KG1 (cell line): ENCODE data around the gene TBC1D24.

ENCODE experiments used
- DNase-seq: peaks from one replicate; lab custom pipeline; 2025; lab: John Stamatoyannopoulos, UW

TBC1D24 gene

DNA sequence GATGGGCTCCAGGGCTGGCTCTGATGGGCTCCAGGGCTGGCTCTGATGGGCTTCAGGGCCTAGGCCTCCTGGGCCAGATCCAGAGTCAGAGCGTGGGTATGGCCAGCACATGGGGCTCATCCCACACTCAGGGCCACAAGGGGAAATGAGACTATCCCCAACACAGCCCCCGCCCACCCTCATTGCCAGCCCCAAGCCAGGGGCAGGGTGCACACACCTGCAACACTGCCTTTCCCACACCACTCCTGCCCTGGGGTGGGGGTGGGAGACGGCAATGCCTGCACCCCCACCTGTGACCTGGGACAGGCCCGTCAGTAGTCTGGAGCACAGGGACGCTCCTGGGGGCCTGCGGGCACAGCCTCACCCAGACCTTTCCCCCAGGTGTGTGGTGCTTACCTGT lies 24.5 kb downstream of the TBC1D24 start:
- no peak for DNase-seq

DNA sequence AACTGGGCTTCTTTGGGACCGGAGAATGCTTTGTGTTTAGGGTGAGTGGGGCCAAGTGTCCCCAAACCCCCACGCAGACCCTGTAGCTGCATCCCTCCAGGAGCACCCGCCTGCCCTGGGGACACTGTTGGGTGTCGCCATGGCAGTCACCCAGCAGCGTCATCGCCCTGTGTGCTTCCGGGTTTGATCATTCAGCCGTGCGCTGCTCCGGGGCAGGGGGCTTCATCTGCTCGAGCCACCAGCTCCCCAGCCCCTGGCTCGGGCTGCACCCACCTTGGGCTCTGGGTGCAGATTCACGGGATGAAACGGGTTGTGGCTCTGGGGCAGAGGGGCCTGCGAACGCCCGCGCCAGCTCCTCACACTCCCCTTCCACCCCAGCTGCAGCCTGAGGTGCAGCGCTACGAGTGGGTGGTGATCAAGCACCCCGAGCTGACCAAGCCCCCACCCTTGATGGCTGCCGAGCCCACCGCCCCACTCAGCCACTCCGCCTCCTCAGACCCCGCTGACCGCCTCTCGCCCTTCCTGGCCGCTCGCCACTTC lies 25.0 kb downstream of the TBC1D24 start:
- DNase-seq: no peak

DNA sequence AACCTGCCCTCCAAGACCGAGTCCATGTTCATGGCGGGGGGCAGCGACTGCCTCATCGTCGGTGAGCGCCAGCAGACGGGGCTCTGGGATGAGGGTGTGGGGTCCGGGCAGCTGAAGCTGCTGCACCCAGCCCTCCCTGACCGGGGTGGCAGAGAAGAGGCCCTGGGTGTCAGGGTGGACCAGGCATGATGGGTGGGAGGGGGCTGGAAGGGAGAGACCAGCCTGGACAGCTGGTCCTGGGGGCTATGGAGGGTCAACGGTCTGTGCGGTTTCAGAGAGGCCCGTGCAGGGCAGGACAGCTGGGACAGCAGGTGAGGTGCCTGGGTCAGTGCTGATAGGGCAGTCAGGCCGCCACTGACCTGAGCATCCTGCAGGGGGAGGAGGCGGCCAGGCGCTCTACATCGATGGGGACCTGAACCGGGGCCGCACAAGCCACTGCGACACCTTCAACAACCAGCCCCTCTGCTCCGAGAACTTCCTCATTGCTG lies 25.5 kb downstream of the TBC1D24 start:
- no peak for DNase-seq

DNA sequence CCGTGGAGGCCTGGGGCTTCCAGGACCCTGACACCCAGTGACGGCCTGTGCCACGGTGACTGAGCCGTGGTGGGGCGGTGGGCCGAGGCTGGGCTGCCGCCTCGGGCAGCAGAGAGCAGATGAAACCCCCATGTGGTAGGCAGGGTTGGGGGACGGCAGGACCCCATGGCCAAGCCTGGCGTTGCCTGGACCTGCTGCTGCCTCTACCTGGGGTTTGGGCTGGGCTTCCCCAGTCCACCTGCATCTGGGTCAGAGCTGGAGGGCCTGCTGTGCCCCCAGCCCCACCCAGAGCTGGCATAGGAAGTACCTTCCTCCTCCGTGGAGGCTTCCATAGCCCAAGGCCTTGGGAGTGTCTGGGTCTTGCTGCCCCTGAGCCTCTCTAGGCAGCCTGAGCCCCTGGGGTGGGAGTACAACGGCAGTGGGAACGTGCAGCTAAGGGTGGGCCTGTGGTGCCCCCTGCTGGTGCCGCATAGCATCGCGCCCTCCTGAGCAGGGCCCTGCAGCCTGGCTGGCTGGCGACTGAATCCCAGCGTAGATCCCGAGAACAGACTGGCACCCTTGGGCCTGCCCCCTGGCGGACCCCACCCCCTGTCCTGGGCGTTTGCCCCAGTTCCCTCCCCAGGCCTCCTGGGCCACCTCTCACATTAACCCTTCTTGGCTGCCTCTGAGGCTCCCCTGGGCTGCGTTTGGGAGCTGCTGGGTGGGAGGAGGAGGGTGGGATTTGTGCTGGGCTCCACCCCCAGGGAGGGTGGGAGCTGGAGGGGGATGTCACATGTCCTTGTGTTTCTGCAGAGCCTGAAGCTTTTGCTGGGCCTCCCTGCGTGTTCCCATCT lies 26.2 kb downstream of the TBC1D24 start:
- peak; percentile 51 for DNase-seq

DNA sequence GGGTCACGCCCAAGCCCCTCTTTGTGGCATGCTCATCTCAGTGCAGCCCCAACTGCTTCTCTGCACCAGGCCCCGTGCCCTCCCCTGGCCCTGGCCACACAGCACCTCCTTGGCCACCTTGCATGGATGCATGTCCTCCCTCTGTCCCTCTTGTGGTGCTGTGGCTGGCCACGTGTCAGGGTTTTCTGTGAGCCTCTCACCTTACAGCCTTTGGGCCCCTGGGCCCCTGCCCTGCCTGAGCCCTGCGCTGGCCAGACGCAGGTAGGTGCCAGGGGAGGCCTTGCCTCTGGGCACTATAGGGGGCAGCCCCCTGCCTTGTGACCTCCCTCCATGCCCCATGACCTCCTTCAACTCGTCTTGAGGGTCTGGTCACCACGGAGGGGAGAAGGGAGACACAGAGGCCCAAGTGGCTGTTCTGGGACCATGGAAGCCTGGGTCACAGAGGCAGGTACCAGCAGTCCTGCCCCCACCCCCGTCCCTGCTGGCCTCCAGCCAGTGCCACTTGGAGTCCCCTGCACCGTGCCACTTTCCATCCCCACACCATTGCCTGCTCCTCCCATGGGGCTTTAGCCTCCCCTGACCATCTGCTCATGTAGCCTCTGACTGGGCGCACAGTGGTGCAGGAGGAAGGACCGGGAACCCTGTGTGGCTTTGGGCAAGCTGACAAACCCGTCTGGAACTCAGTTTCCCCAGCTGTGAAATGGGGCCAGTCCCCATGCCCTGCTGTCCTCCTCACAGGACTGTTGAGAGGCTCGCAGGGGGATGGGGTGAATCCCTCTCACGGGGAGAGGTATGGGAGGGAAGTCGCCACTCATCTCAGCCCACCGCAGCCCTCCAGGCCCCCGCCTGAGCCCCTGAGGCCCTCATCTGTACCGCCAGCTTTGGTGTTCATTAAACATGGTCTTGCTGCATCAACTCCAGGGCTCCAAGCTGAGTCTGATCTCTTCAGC lies 27.3 kb downstream of the TBC1D24 start:
- DNase-seq: no peak

DNA sequence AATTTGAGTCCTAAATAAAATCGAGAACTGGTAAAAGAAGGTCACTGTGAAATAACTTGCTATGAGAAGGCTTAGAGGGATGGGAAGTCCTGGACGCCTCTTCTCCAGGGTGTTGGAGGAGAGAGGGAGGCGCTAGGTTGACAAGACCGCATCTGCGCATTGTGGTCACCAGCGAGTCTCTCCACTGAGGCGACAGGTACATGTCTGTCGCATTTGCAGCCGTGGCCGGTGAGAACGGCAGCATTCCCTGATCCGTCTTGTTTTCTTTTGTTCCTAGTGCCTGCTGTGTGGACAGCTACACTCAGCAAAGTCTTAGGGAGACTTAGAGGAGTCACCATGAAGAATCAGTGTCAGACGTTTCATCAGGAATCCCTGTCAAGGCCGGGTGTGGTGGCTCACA lies 30.8 kb downstream of the TBC1D24 start:
- no peak for DNase-seq

DNA sequence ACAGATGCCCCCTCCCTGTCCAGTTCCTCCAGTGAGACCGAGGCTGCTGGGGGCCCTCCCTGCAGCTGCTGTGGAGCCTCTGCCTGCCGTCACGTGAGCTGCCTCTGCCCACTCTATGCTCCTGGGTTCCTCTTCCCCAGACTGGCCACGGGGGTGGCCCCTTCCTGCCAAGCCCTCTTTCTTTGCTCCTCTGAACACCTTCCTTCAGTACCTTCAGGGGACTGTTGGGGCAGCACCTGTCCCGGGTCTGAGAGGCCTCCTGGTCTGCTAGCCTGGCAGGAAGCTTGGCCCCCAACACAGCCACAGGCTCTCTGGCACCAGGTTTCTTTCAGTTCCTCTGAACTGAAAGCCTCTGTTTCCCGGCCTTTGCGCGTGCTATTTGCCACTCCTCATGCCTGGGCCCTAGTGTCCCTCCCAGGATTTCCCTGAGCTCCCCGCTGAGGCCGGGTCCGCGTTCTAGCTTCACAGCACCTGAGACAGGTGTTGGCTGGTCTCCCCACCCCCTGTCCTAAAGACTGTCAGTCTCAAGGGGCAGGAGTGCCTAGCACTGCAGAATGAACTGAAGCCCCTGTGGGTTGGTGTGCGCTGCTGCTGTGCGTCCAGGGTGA lies 32.2 kb downstream of the TBC1D24 start:
- peak; percentile 32 for DNase-seq

DNA sequence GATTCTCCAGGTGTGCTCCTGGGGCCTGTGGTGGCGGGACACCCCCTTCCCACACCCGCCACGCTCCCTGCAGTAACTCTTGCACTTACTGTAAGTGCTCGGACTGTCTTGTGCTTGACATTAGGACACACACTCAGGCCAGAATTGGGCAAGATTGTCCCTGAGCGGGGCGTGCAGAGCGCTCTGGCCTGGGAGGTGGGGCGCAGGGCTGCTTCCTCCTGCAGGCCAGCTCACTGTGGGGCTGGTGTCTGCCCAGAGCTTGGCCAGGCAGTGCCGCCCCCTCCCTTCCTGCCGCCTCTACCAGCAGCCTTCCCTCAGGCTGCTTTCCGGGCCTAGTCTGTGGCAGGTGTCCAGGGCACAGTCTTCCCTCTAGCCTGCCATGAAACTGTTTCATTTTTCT lies 32.7 kb downstream of the TBC1D24 start:
- DNase-seq: no peak

DNA sequence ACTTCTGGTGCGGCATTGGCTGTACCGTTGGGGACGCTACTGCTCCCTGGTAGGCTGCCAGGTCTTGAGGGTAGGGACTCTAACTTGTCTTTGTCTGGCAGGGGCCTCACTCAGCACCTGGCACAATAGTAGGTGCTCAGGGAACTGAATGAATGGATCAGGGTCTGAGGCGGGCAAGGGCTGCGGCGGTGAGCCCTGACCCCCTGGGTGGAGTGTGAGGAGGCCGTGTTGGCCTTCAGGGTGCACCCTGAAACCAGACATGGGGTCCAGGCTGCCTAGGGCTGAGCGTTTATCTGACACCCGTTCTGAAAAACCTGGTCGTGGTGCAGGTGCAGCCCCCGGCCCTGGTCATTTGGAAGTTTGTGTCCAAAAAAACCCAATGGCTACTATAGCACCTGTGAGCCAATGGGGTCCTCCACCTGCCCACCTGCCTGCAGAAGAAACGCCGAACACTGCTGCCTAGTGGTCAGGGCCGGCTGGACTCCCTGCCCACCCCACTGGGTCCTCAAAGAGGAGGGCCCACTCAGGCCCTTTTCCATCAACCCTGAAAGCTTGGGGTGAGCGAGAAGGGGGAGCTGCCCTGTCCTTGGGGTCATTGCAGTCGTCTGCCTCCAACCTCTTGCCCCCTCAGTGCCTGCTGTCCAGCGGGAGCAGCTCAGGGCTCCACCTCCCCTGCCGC lies 33.9 kb downstream of the TBC1D24 start:
- DNase-seq: no peak

DNA sequence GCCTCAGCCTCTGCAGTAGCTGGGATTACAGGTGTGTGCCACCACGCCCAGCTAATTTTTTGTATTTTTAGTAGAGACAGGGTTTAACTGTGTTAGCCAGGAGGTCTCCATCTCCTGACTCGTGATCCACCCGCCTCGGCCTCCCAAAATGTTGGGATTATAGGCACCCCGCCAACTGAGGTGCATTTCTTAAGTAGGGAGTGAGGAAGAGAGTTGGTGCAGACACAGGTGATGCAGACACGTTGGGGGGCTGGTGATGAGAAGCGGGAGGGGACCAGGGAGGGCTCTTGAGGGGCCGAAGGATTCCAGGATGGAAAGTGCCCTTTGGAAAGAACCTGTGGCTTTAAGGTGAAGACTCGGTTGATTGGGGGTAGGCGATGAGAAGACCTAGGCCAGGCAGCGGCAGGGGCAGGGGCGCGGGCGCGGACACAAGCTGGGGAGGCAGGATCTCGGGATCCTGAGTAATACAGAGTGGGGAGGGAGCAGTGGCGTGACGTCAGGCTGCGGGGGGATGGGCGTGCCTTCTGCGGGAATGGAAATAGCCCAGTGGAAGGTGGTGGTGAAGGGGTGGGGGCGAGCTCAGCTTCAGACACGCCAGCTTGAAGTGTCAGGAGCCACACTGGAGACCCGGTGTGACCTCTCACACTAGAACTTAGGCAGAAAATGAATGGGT lies 36.3 kb downstream of the TBC1D24 start:
- DNase-seq: no peak

DNA sequence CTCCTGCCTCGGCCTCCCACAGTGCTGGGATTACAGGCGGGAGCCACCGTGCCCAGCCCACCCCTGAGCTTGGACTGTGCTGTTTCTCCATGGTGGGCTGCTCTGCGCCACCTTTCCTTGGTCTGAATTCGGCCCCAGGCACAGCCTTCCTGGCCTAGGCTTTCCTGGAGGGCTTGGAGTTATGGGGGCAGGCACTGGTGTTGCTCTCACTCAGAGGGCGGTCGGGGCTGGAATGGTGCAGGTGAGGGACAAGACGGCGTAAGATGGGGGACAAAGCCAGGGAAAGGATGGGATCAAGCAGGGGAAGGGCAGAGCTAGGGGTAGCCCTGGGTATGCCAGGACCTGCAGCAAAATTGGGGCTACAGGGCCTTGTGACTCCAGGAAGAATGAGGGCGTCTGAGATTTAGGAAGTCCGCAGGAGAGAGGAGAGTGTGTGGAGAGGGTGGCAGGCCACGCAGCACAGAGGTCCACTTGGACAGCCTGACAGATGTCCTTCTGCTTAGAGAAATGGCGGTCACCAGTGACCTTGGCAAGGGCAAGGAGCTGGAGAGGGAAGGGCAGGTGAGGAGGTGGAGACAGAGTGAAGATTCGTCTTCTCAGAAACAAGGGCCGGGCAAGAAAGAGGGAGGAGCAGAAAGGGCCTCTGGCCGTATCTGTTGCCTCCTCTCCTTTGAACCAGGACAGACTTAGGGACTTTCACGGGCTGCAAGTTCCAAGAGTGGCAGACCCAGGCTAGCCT lies 37.2 kb downstream of the TBC1D24 start:
- DNase-seq: no peak

DNA sequence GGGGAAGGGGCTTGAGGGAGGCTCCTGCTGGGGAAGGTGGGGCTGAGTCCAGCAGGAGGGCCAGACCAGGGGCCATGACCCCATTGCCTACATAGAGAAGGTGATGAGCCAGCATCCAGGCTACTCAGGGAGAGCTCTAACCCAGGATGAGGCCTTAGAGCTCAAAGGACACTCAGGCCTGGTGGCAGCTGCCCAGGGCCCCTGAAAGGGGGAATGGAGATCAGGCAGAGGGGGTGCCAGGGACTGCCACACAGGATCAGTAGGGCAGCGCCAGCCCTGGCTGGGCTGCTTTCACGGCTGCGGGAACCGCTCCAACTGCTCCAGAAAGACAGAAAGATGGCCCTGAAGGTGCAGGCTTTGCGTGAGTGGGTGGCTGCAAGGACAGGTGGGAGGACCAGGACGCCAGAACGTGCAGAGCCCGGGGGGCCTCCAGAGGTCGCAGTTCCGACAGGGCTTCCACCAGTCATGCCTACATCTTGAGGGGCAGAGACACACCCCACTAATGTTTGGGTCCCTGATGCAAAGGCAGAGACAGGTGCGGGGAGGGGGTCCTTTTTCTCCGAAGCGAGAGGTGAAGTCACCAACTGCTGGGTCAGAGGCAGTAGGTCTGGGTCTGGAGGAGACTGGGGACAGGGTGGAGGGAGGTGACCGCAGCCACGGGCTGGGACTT lies 37.9 kb downstream of the TBC1D24 start:
- no peak for DNase-seq

DNA sequence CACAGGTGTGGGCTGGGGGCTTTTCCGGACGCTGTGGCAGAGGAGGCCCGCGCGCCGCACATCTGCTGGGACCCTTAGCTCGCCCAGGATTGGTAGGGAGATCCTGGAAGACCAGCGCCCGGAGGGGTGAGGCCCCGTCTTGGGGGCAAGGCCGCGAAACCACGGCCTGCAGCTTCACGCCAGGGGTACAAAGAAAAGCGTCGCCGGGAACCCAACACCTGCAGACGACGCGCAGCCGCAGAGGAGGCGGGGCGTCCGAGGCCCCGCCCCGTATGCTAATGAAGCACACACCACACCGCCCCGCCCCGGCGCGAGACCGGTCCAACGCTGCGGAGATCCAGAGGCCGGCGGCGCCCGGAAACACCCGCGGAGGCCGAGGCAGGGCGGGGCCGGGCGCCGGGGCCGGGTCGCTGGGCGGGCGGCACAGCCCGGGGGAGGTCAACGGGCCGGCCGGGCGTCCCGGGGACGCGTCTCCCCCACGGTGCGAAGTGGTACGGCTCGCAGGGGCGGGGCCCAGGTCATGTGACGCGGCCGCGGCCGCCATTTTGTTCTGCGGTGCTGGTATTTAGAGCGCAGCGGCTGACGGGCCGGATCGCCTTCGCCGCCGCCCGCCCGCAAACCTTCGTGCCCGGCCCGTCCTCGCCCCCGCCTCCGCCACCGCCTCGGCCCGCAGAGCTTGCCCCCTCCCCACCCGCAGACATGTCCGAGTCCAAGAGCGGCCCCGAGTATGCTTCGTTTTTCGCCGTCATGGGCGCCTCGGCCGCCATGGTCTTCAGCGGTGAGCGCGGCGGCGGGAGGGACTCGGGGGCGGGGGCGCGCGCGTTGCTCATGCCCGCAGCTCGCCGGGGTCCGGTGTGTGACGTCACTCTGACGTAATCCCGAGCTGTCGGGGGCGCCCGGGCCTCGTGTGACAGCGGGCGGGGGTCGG lies 38.7 kb downstream of the TBC1D24 start, which contains the start of gene ATP6V0C:
Gene ATP6V0C (plus strand): TSS at position 548 of the 928 bp plus-strand sequence. CDS start 152 bp downstream, at position 700.
- peak; percentile 91 for DNase-seq

DNA sequence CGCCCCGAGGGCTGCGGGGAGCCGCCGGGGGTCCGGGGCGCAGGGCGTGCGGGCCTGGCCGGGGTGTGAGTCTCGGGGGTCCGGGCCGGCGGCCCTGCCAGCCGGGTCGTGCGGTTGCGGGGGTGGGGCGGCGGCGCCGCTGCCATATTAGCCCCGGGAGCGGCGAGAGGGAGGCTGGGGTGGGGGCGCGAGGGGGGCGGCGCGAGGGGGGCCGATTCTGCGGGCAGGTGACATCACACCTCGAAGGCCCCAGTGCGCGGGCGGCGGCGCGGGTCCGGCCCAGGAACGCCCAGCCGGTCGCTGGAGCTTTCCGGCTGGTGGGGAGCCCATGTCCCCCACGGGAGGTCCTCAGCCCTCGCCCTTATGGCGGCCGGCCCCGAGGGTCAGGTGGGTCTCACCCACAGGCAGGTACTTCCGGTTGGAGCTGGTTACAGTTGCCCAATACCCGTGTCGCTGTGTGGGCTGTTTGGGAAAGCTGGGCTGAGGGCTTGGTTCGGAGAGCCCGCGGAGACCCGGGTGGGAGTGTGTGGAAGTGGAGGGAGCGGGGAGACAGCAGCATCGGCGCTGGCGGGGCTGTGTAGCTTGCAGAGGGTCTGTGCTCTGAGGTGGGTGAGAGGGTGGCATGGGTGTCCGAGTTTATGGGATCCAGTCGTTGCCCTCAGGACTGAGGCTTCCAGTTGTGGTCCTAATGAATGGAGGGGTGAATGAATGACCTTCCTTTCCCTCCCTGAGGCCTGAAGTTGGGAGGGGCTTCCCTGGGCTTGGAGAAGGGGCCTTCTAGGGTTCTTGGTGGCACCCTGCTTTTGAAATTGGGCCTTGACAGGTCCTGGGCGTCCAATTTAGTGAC lies 39.6 kb downstream of the TBC1D24 start:
- DNase-seq: no peak

DNA sequence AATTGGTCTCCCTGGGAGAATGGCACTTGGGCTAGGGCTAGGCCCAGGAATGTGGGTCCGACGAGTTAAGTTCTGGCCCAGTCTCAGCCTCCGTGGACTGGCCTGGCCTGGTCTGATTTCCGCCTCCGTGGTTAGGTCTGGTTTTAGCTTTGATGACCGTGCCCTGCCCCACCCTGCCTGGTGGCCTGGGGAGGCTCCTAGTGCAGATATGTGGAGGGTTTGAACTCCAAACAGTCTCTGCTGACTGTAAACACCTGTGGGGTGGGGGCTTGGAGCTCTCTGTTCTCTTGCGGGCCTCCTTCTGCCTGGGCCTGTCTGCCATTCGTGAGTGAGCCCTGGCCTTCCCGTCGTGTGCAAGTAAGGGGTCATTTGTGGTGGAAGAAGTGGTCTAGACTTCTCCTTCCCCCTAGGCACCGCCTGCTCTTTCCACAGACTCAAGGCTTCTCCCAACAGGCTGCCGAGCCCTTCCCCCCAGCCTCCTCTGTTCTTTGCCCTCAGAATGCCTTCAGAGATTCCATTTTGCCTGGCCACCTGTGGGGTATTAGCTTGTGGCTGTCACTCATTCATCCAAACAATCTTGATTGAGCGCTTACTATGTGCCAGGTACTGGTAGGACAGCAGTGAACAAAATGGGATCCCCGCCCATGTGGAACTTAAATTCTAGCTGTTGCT lies 40.4 kb downstream of the TBC1D24 start:
- DNase-seq: no peak

DNA sequence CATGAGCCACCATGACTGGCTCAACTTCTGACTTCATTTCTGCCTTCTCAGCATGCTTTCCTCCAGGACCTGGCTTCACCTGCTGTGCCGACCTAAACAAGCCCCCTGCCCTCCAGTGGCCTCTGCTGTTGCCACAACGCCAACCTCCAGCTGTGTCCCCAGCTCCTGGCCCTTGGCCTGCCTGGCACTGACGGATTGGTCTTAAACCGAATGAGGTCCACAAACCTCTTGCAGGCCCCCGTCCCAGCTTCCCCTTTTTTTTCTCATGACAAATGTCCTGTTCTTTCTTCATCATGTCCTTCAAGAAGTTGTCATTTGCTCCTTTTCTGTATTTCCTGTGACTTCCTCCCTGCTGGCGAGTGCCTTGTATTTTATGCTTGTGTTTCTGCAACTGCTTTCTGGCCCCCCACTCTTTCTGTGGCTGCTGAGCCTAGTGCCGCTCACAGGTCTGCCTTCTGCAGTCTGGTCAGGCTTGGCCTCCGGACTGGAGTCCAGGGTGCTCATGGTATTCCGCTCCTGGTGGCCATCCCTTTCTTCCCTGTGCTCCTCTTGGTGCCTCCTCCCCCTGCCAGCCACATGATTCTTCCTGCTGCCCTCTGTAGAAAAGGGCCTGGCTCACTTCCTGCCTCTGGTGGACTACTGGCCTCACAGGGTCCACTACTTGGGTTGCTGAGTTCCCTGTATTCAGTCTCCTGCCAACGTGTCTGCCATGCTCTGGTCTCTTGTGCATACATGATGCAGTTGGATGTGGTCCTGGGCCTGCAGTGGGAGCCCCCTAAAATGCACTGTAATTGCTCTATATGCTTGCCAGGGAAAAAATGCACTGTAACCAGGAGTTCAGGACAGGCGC lies 41.7 kb downstream of the TBC1D24 start:
- no peak for DNase-seq
